HG02759 (cell line): ENCODE measurements around the gene CENPN.

Experiments used
- ATAC-seq: cut with Tn5 transposase; IDR thresholded peaks from one replicate; pipeline ENCODE4 v1.9.1; 2021; ENCODE audit warnings: mild to moderate bottlenecking, moderate library complexity; ENCODE audit not compliant: unreplicated experiment

Gene CENPN

GRCh38 chr16:81077076-81077940, 70.3 kb downstream of the CENPN start, which contains the start of gene C16orf46:
TSS of gene C16orf46 (minus strand) at chr16:81077238. CDS start at chr16:81063955, 13,283 bp downstream.
- peak; percentile 95 for ATAC-seq

GRCh38 chr16:81080233-81080632, 73.2 kb downstream of the CENPN start:
- no peak for ATAC-seq

GRCh38 chr16:81081014-81081413, 74.0 kb downstream of the CENPN start:
- ATAC-seq = no peak
